Activated T-cell treated with anti-CD3 and anti-CD28 coated beads, Interleukin-2, amount 50 U/mL, for 48 hours (primary cell): Measurements from ENCODE around the gene GATAD2A.

Source experiments
- DNase-seq, 2 experiments: peaks; one replicate each; pipeline ENCODE4 v3.0.0-alpha.2; 2020

Gene GATAD2A

DNA sequence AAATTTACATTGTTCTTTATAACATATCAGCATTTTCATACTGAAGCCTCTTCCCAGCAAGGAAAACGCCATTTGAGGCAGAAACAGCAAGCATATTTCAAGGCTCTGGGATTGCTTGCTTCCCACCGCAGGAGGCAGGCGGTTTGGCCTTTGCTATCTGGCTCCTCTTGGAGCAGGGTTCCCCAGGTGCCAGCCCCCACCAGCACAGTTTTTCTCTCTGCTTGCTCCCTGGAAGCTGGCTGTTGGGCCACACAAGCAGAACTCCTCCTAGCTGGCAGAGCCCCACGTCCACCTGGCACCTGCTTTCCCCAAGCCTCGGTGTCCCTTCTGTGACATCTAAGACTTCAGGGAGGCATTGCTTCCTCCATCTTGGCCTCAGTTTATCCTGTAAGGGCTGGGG, 16.7 kb downstream of the GATAD2A start:
- no peak for DNase-seq

DNA sequence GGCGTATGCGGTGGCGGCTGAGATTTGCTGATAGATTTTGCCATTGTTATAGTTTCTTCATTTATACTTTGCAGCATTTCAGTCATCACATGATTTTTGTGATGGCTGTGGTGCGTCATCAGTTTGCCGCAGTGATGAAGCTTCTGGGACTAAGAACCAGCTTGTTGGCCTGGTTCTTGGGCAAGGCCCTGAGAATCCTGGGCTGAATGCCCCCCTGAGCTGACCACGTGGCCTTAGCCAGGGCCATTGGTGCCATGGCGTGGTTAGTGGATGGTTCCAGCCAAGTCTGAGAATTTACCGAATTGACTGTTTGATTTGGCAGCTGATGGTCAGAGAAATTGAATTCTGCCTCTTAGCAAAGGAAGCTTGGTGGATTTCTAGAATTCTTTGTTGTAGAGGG, 17.8 kb downstream of the GATAD2A start:
- DNase-seq: no peak

DNA sequence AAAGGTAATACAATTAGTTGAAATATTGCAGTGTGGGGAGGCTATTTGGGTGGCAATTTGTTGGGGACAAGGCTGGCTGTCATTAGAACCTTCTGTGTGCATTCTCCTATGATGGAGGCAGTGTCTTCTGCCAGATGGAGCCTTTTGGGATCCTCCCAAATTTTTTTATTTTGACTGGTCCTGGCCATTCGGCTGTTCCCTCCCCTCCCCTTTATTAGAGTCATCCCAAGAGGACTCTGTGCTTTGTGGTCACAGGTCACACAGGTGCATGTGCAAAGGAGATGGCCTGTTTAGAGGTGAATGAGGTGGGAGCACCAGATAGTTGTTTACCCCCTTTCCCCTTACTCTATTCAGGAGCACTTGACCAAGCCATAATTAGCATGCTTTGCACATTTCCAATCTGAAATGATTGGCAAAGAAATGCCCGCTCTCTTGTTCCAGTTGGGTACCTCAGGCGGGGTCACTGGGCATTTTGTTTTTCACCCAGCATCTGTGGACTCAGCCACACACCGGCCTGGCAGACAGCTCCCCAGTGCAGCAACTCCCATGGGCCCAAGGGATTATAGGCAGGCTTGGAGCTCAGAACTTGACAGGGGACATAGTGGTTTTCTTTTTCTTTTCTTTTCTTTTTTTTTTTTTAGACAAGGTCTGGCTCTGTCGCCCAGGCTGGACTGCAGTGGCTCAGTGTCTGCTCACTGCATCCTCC, 19.8 kb downstream of the GATAD2A start:
- no peak for DNase-seq

DNA sequence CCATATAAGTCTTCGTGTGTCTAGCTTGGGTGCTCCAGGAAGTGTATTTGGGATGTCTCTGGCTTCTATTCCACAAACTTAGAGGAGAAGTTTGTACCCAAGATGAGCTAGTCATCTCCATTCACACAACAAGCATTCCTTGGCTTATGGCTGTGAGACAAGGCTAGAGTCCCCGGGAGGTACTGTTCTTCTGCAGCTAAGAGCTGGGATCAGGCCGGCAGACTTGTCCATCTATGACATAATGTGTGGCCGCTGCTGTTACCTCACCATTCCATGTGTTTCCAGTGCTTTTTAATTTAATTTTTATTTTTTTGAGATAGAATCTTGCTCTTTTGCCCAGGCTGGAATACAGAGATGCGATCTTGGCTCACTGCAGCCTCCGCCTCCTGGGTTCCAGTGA, 20.7 kb downstream of the GATAD2A start:
- DNase-seq: no peak

GRCh38 chr19:19426799-19427198, 21.3 kb downstream of the GATAD2A start:
- no peak for DNase-seq

DNA sequence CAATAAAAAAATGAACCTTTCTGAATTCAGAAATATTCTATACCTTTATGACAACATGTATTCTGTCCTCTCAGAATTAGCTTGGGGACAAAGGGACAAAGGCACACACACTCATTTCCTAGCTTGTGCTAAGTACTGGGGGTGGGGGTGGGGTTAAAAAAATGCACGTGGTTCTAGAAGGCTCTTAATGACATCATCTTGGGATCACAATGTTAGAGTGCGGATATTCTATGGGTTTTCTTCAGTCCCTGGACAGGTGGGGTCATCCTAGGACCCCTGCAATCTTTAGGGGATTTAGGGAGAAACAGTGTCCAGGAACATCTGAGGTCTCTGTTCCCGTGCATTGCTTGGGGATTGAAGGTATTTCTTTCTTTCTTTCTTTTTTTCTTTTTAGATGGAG, 21.8 kb downstream of the GATAD2A start:
- no peak for DNase-seq

GRCh38 chr19:19427944-19428343, 22.5 kb downstream of the GATAD2A start:
- DNase-seq: no peak

- no peak for DNase-seq
Measured at GRCh38 chr19:19428746-19429145, 23.3 kb downstream of the GATAD2A start.

DNA sequence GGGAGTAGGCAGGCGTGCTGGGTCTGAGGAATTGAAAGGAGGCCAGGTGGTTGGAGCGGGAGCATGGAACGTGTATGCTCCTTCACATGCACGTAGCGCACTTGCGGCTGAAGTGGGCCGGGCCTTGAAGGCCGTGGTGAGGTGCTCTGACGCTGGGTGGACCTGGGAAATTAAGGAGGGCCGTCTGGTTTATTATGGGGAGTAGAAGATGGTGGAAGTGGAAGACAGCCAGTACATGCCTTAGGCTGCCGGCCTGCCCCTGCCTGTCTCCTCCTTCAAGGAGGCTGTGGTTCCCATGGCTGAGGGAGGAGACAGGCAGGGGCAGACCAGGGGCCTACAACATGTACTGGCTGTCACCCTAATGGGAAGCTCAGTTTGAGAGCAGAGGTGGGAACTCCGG, 23.9 kb downstream of the GATAD2A start:
- no peak for DNase-seq

DNA sequence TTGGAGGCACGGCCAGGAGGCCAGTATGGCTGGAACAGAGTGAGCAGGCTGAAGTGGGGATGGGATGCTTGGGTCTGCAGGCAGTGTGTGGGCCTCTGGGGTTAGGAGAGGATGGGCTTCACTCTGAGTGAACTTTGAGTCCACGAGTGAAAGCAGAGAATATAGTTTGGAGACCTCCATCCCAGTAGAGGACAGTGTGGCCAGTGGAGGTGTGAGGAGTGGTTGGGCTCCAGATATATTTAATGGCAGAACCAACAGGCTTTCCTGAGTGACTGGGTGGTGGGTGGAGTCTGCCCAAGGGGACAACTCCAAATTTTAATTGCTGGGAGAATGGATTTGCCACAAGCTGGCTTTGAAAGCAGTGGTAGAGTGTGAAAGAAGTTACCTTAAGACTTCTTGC, 27.3 kb downstream of the GATAD2A start:
- no peak for DNase-seq

DNA sequence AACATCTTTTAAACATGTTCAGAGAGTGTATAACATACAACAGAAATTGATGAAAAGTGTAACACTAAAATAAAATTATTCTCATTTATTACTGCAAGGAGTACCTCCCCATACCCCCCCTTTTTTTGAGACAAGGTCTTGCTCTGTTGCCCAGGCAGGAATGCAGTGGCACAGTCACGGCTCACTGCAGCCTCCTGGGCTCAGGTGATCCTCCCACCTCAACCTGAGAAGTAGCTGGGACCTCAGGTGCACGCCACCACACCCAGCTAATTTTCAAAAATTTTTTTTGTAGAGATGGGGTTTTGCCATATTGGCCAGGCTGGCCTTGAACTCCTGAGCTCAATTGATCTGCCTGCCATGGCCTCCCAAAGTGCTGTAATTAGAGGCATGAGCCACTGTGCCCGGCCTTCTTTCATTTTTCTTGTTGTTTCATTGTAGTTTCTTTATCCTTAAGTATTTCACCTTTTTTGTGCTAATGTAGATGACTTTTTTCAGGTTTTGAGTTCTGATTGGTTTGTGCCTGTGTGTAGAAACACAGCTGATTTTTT, 28.3 kb downstream of the GATAD2A start:
- DNase-seq: no peak

GRCh38 chr19:19434483-19435045, 29.1 kb downstream of the GATAD2A start:
- DNase-seq: no peak

- no peak for DNase-seq
Measured at GRCh38 chr19:19436137-19436691, 30.7 kb downstream of the GATAD2A start.

DNA sequence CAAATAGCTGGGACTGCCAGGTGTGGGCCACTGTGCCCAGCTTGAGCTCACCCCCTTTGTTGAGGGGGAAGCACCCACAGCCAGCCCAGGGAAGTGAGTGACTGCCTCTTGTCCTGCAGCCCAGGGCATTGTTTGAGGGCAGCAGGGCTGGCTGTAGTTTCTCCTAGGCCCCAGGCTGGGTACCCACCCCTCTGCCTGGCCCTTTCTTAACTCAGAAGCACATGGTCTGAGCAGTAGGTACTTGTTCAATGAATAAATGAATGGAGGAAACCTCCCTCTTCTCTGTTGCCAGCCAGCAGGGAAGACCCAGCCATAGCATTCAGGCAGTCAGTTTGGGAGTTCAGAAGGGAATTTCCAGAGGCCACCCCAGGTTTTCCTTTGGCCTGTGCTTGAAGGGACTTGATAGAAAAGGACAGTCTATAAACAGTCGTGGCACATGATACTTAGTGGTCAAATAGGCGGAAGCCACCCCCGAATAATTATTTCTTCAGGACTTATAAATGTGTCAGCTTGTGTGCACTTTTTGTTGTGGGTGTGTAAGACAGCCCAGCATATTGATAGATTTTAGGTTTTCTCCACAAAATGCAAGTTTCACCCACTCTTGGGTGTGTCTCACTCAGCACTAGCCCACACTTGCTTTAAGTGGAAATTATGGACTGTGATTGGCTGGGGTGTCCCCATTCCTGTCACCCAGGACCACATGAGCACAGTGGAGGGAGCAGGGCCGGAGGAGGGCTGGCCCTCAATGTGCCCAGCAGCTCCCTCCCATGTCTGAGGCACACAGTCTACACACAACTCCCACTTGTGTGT, 33.1 kb downstream of the GATAD2A start:
- DNase-seq: no peak

DNA sequence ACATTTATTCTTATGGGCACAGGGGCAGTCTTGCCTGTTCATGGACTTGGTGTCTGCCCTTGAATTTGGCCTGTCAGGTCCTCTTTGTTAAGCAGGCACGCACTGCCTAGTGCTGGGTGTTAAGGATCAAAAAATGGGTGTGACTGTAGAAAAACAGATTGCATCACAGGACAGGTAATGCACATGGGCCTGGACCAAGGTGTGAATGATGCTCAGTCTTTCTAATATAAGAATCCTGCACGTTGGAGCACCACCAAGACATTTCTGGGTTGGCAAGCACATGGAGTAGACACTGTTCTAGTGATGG, 33.7 kb downstream of the GATAD2A start:
- DNase-seq: no peak

DNA sequence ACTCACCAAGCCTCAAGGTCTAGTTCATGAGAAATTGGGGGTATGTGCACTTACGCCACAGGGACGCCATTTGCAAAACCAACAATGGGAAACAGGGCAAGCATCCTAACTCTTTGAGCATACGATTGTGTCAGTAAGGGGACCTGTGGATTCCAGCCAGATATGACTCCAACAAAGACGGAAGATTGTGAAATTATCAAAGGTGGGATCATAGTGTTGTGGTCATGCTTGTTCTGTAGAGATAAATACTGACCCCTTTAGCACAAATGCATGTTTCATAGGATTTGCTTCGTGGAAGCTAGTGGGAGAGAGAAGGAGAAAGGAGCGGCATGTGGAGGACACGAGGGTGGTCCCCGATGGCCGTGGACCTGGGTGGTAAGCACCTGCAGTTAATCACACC, 37.8 kb downstream of the GATAD2A start:
- no peak for DNase-seq

- DNase-seq: peak; percentile 43 to 55
Measured at GRCh38 chr19:19443902-19444680, 38.6 kb downstream of the GATAD2A start.

- peak in 1 of 2 experiments; percentile 36 for DNase-seq
Measured at GRCh38 chr19:19444681-19445155, 39.2 kb downstream of the GATAD2A start.

GRCh38 chr19:19445288-19445687, 39.8 kb downstream of the GATAD2A start:
- no peak for DNase-seq

DNA sequence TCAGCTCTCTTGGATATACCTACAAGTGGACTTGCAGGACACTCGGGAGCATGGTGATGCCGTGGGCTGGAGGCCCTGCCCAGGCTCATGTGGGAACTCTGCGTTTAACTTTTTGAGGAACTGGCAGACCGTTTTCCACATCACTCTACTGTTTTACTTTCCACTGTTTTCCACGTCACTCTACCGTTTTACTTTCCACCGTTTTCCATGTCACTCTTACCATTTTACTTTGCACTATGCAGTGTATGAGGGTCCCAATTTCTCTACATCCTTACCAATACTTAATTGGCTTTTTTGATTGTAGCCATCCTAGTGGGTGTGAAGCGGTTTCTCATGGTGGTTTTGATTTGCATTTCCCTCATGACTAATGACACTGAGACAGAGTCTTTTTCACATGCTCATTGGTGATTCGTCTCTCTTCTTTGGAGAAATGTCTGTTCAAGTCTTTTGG, 40.5 kb downstream of the GATAD2A start:
- DNase-seq: no peak

DNA sequence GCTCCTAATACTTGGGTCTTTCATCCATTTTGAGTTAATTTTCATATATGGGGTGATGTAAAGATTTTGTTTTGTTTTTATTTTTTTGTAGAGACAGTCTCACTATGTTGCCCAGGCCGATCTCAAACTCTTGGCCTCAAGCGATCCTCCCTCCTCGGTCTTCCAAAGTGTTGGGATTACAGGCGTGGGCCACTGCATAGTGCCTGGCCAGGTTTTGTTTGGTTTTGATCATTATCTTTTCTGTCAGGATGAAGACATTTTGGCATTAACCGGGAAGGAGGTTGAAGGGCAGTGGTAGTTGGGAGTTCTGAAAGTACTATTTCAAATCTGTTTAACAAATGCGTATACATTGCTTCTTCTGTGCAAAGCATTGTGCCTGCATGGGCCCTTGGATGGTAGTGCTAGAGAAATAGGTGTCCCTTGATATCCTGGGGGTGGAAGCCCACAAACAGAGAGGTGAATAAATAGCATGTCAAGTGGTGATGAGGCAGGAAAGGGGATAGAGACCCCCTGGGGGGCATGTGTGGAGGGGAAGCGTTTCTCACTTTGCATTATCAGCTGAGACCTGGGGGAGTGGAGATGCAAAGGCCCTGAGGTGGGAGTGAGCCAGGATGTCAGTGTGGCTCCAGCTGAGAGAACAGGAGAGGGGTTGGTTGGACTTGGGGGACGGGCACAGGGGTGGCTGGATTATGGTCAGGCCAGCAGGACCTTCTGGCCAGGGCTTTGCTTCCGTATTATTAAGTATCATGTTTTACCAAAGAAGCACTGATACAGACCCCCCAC, 41.4 kb downstream of the GATAD2A start:
- no peak for DNase-seq
